Panc1 (cell line): ENCODE data around the gene AKAP7. TPM values are rescaled to one million over a fixed set of nuclear protein-coding genes. Genes with fewer than 3 reads are reported as not detected.

Experiments used
- ATAC-seq: fragments of 200-7000 bp; cut with Tn5 transposase; 2 replicates; pipeline ENCODE4 v1.9.1; 2020; ENCODE audit warnings: mild to moderate bottlenecking, moderate library complexity
- BruUV-seq: library from RNA; stranded (reverse); fragments of 400-500 nt; replicated peaks from 2 replicates; lab custom pipeline; 2021; lab: Mats Ljungman, UMichigan
- CTCF ChIA-PET: fragments of 300-600 bp; sonication (Branson Sonifier 250); formaldehyde crosslinking; loops from one replicate; lab custom pipeline; 2022; ENCODE audit warnings: antibody characterized with exemption; lab: Charles Lee
- POLR2A ChIA-PET: fragments of 300-600 bp; sonication (Branson Sonifier 250); formaldehyde crosslinking; loops from one replicate; lab custom pipeline; 2022; ENCODE audit warnings: antibody characterized with exemption; lab: Charles Lee
- DNase-seq: peaks from one replicate; pipeline ENCODE4 v3.0.0-alpha.2; 2010; ENCODE audit warnings: low read depth, low spot score
- H3K27ac ChIP-seq: 2 replicates; pipeline ENCODE4 v1.5.1; 2011; ENCODE audit warnings: mild to moderate bottlenecking, low read length, inconsistent platforms
- H3K27me3 ChIP-seq: fragments of 200-500 bp; sonication (Bioruptor generic); 2 replicates; pipeline ENCODE4 v1.6.0; 2014; ENCODE audit warnings: low read length, inconsistent platforms; ENCODE audit not compliant: control insufficient read depth, insufficient read depth
- H3K36me3 ChIP-seq: fragments of 200-500 bp; sonication (Bioruptor generic); 2 replicates; pipeline ENCODE4 v1.5.1; 2014; ENCODE audit warnings: inconsistent platforms, mild to moderate bottlenecking, low read length, moderate library complexity; ENCODE audit not compliant: control insufficient read depth, insufficient read depth
- H3K4me1 ChIP-seq: 2 replicates; pipeline ENCODE4 v1.5.1; 2011; ENCODE audit warnings: inconsistent platforms, mild to moderate bottlenecking, low read length, moderate library complexity; ENCODE audit not compliant: control insufficient read depth, insufficient read depth
- H3K4me3 ChIP-seq, 2 experiments: 2 replicates each; pipeline ENCODE4 v1.5.1; 2011 to 2012; ENCODE audit warnings: low read depth in 2 of 2, low read length in 2 of 2, mild to moderate bottlenecking in 2 of 2, inconsistent platforms in 1 of 2, moderate library complexity in 1 of 2
- H3K9me3 ChIP-seq: fragments of 200-500 bp; sonication (Bioruptor generic); 2 replicates; pipeline ENCODE4 v1.5.1; 2014; ENCODE audit warnings: low read depth, mild to moderate bottlenecking, inconsistent platforms, low read length, moderate library complexity; ENCODE audit not compliant: control insufficient read depth, insufficient read depth
- CTCF ChIP-seq: fragments of 450-650 bp; IDR thresholded peaks from 2 replicates; pipeline ENCODE4 v1.5.1; 2017; ENCODE audit warnings: mild to moderate bottlenecking
- POLR2AphosphoS5 ChIP-seq: IDR thresholded peaks from 2 replicates; pipeline ENCODE4 v1.6.1; 2012; ENCODE audit warnings: mild to moderate bottlenecking, low read depth, low read length, moderate library complexity
- REST ChIP-seq, 2 experiments: IDR thresholded peaks; 2 replicates each; pipeline ENCODE4 v1.6.1; 2011 to 2012; ENCODE audit warnings: low read depth in 2 of 2, control low read depth in 1 of 2, low read length in 1 of 2, mild to moderate bottlenecking in 1 of 2, moderate library complexity in 1 of 2; ENCODE audit not compliant: insufficient read depth in 1 of 2
- SIN3A ChIP-seq: IDR thresholded peaks from 2 replicates; pipeline ENCODE4 v1.6.1; 2012; ENCODE audit warnings: low read depth, mild to moderate bottlenecking, low read length, moderate library complexity, borderline replicate concordance; ENCODE audit not compliant: insufficient read depth
- TCF7L2 ChIP-seq: IDR thresholded peaks from 2 replicates; pipeline ENCODE4 v1.6.1; 2011; ENCODE audit warnings: mild to moderate bottlenecking, low read depth, low read length, inconsistent platforms
- in situ Hi-C: cut with HindIII; loops from 2 replicates; pipeline ENCODE4 v1.10.0; 2016; ENCODE audit warnings: low sequenced_read_pairs, low pct_unique_long_range_greater_than_20kb
- intact Hi-C: fragments of 100-400 bp; cut with micrococcal nuclease; formaldehyde crosslinking; loops from one replicate; pipeline ENCODE4 v1.10.0; 2022; ENCODE audit not compliant: unreplicated experiment
- total RNA-seq: library from RNA; stranded (reverse); gene quantifications from one replicate; pipeline ENCODE4 v1.2.1, GENCODE V29; 2021; ENCODE audit not compliant: unreplicated experiment

AKAP7 gene
- total RNA-seq, 1 experiment from 2014 or later = 3.2 TPM

- no peaks in the 10 kb centered on the region for H3K27me3 ChIP-seq
- no peak for TF ChIP-seq SIN3A
- no peak for TF ChIP-seq CTCF
- TF ChIP-seq REST (IDR thresholded peaks at IDR 0.05; ENCODE audit: insufficient read depth in 1 of 2, low read depth in 2 of 2, low read length in 1 of 2) = no peak
- no peak for TF ChIP-seq POLR2AphosphoS5
- TF ChIP-seq TCF7L2 = no peak
- ATAC-seq (no peak), DNase-seq (no peak)
- ChIA-PET POLR2A (no interaction called here), CTCF (no interaction called here)
- in situ Hi-C loops (no loop called here), intact Hi-C loops (no loop called here)
- no peak overlapping the region for H3K27ac ChIP-seq
- H3K4me1 ChIP-seq = no peaks in the 10 kb centered on the region
- BruUV-seq = no TSS peak
- H3K36me3 ChIP-seq = no peaks in the 10 kb centered on the region
- H3K4me3 ChIP-seq = no peak overlapping the region
- H3K9me3 ChIP-seq = no peaks in the 10 kb centered on the region
These were observed 130.7 kb downstream of the AKAP7 start for GRCh38 chr6:131265939-131266338.

GRCh38 chr6:131268303-131268702, 133.0 kb downstream of the AKAP7 start:
- no TSS peak for BruUV-seq
- Histone ChIP-seq H3K4me1 (no peaks in the 10 kb centered on the region), H3K27me3 (no peaks in the 10 kb centered on the region), H3K4me3 (no peak overlapping the region), H3K27ac (no peak overlapping the region), H3K36me3 (no peaks in the 10 kb centered on the region), H3K9me3 (no peaks in the 10 kb centered on the region)
- ChIA-PET CTCF (no interaction called here), POLR2A (no interaction called here)
- in situ Hi-C loops = no loop called here
- DNase-seq (no peak), ATAC-seq (no peak)
- intact Hi-C loops = no loop called here
- TF ChIP-seq TCF7L2 = no peak
- no peak for TF ChIP-seq SIN3A
- TF ChIP-seq CTCF = no peak
- no peak for TF ChIP-seq POLR2AphosphoS5
- no peak for TF ChIP-seq REST (IDR thresholded peaks at IDR 0.05; ENCODE audit: insufficient read depth in 1 of 2, low read depth in 2 of 2, low read length in 1 of 2)
